GM12864 (cell line): Measurements from ENCODE around the gene DHRSX.

Experiments
- DNase-seq: peaks from one replicate; pipeline ENCODE4 v3.0.0-alpha.2; 2011; ENCODE audit warnings: low read depth
- H3K4me3 ChIP-seq: 2 replicates; pipeline ENCODE4 v1.5.1; 2011; ENCODE audit warnings: mild to moderate bottlenecking, low read depth, low read length, control low read depth
- CTCF ChIP-seq: IDR thresholded peaks from 2 replicates; pipeline ENCODE4 v1.5.1; 2011; ENCODE audit warnings: low read depth, mild to moderate bottlenecking, moderate library complexity, low read length, control low read depth, inconsistent platforms; ENCODE audit errors: missing control alignments

Gene DHRSX

GRCh38 chrX:2342281-2342688 lies 158.5 kb downstream of the DHRSX start:
- no peak overlapping the region for H3K4me3 ChIP-seq
- no peak for TF ChIP-seq CTCF
- DNase-seq = no peak

- no peak for TF ChIP-seq CTCF
- H3K4me3 ChIP-seq = no peak overlapping the region
- DNase-seq = no peak
Observed at GRCh38 chrX:2340991-2341390, 159.8 kb downstream of the DHRSX start.

DNA sequence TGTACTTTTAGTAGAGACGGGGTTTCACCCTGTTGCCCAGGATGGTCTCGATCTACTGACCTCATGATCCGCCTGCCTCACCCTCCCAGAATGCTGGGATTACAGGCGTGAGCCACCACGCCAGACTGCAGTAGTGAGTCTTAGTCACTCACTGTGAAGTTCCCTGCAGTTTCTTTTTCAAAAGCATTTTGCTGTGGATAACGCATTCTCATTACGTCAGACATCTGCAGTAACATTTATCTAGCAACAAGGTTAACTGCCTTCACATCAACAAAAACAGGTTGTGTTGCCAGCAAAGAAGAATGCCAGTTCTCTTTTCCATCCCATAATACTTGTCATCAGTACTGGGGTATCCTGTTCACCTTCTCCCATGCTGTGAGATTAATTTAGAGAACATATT lies 164.6 kb downstream of the DHRSX start:
- no peak overlapping the region for H3K4me3 ChIP-seq
- DNase-seq = no peak
- no peak for TF ChIP-seq CTCF

DNA sequence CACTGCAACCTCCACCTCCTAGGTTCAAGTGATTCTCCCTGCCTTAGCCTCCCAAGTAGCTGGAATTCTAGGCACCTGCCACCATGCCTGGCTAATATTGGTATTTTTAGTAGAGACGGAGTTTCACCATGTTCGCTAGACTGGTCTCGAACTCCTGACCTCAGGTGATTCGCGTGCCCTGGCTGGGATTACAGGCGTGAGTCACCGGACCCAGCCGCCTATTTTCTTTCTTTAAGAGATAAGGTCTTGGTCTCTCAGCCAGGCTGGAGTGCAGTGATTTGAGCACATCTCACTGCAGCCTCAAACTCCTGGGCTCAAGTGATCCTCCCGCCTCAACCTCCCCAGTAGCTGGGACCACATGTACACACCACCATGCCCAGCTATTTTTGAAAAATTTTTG lies 166.5 kb downstream of the DHRSX start:
- H3K4me3 ChIP-seq = no peak overlapping the region
- TF ChIP-seq CTCF = no peak
- DNase-seq = no peak

- no peak for TF ChIP-seq CTCF
- no peak overlapping the region for H3K4me3 ChIP-seq
- no peak for DNase-seq
Observed at GRCh38 chrX:2332252-2332651, 168.5 kb downstream of the DHRSX start.

- TF ChIP-seq CTCF = no peak
- H3K4me3 ChIP-seq = no peak overlapping the region
- no peak for DNase-seq
Observed at GRCh38 chrX:2330910-2331309, 169.9 kb downstream of the DHRSX start.

DNA sequence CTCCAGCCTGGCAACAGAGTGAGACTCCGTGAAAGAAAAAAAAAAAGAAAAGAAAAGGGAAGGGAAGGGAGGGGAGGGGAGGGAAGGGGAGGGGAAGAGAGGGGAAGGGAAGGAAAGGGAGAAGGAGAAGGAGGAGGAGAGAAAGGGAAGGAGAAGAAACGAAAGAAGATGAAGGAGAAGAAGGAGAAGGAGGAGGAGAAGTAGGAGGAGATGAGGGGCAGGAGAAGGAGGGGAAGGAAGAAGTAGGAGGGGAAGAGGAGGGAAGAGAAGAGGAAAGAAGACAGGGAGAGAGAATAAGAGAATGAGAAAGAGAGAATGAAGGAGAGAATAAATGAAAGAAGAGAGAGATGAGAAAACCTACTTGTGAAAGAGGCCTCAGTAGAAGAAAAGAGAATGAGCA lies 170.3 kb downstream of the DHRSX start:
- DNase-seq = no peak
- no peak overlapping the region for H3K4me3 ChIP-seq
- TF ChIP-seq CTCF = no peak
